Neutrophil (primary cell): Measurements from ENCODE around the gene PHKA1.
"Not testable (repeated sequence)": the region's sequence is repeated elsewhere in the genome, so short reads cannot be mapped to it uniquely, and the experiment has no call there.

ENCODE experiments used
- H3K27ac ChIP-seq: fragments of 200-600 bp; sonication (generic); 2 replicates; pipeline ENCODE4 v1.5.1; 2016; ENCODE audit warnings: mild to moderate bottlenecking, moderate library complexity
- H3K27me3 ChIP-seq: fragments of 200-600 bp; sonication (generic); 2 replicates; pipeline ENCODE4 v1.6.0; 2016; ENCODE audit warnings: mild to moderate bottlenecking
- H3K36me3 ChIP-seq: fragments of 200-600 bp; sonication (generic); 2 replicates; pipeline ENCODE4 v1.5.1; 2017
- H3K4me1 ChIP-seq, 2 experiments: fragments of 200-600 bp in 1 of 2; sonication (generic) in 1 of 2; 1 replicate in 1 of 2; 2 replicates in 1 of 2; pipeline versions ENCODE4 v1.5.1 to v1.6.1; 2013 to 2016; ENCODE audit warnings: low read depth in 1 of 2, low read length in 1 of 2, mild to moderate bottlenecking in 1 of 2, moderate library complexity in 1 of 2; ENCODE audit not compliant: control insufficient read depth in 1 of 2, insufficient read depth in 1 of 2
- H3K4me3 ChIP-seq, 2 experiments: fragments of 200-600 bp in 1 of 2; sonication (generic) in 1 of 2; 1 replicate in 1 of 2; 2 replicates in 1 of 2; pipeline ENCODE4 v1.5.1; 2013 to 2016; ENCODE audit warnings: low read depth in 1 of 2, low read length in 1 of 2, mild to moderate bottlenecking in 1 of 2, moderate library complexity in 1 of 2
- H3K9me3 ChIP-seq: fragments of 200-600 bp; sonication (generic); 2 replicates; pipeline ENCODE4 v1.5.1; 2016
- CTCF ChIP-seq: fragments of 200-600 bp; sonication (generic); IDR thresholded peaks from 2 replicates; pipeline ENCODE4 v1.5.1; 2016; ENCODE audit warnings: antibody characterized with exemption

PHKA1 gene

GRCh38 chrX:72568406-72569092 lies 145.6 kb downstream of the PHKA1 start:
- H3K9me3 ChIP-seq, result no peaks in the 10 kb centered on the region
- H3K27me3 ChIP-seq, result no peaks in the 10 kb centered on the region
- H3K4me3 ChIP-seq, result no peak overlapping the region
- no peak overlapping the region for H3K27ac ChIP-seq
- no peaks in the 10 kb centered on the region for H3K4me1 ChIP-seq
- no peak for TF ChIP-seq CTCF
- H3K36me3 ChIP-seq, result peaks cover 29% of the 10 kb centered on the region

- H3K9me3 ChIP-seq, result no peaks in the 10 kb centered on the region
- H3K27me3 ChIP-seq, result no peaks in the 10 kb centered on the region
- no peak overlapping the region for H3K27ac ChIP-seq
- no peak overlapping the region for H3K4me3 ChIP-seq
- no peaks in the 10 kb centered on the region for H3K4me1 ChIP-seq
- TF ChIP-seq CTCF, result no peak
- peaks cover 29% of the 10 kb centered on the region for H3K36me3 ChIP-seq
These were observed 147.7 kb downstream of the PHKA1 start for GRCh38 chrX:72566448-72566847.

GRCh38 chrX:72559655-72560054 lies 154.5 kb downstream of the PHKA1 start:
- not testable (repeated sequence) for H3K36me3 ChIP-seq, H3K27me3 ChIP-seq, H3K4me3 ChIP-seq, H3K9me3 ChIP-seq, H3K4me1 ChIP-seq, H3K27ac ChIP-seq

GRCh38 chrX:72554448-72555140 lies 159.5 kb downstream of the PHKA1 start:
- no peaks in the 10 kb centered on the region for H3K4me1 ChIP-seq
- no peak for TF ChIP-seq CTCF
- H3K4me3 ChIP-seq, result no peak overlapping the region
- no peak overlapping the region for H3K27ac ChIP-seq
- H3K27me3 ChIP-seq, result no peaks in the 10 kb centered on the region
- H3K36me3 ChIP-seq, result no peaks in the 10 kb centered on the region
- H3K9me3 ChIP-seq, result no peaks in the 10 kb centered on the region

GRCh38 chrX:72552443-72552842 lies 161.7 kb downstream of the PHKA1 start:
- not testable (repeated sequence) for H3K9me3 ChIP-seq, H3K27me3 ChIP-seq, H3K4me1 ChIP-seq, H3K27ac ChIP-seq, H3K36me3 ChIP-seq, H3K4me3 ChIP-seq

GRCh38 chrX:72545990-72546389 lies 168.1 kb downstream of the PHKA1 start:
- H3K9me3 ChIP-seq, result no peaks in the 10 kb centered on the region
- TF ChIP-seq CTCF, result no peak

More at GRCh38 chrX:72545990-72546389, 168.1 kb downstream of the PHKA1 start:
- H3K36me3 ChIP-seq, result no peaks in the 10 kb centered on the region
- no peaks in the 10 kb centered on the region for H3K4me1 ChIP-seq
- H3K27ac ChIP-seq, result no peak overlapping the region
- no peak overlapping the region for H3K4me3 ChIP-seq
- no peaks in the 10 kb centered on the region for H3K27me3 ChIP-seq
